SIG-M5 treated with dmso at 0.1 percent for 504 hours (cell line): ENCODE results near the gene DCXR.
A peak's percentile ranks its signal among the peaks of the same experiment; 100 is the strongest.

Source experiments
- DNase-seq: peaks from one replicate; lab custom pipeline; 2025; ENCODE audit not compliant: unreplicated experiment; lab: John Stamatoyannopoulos, UW

Gene DCXR

DNA sequence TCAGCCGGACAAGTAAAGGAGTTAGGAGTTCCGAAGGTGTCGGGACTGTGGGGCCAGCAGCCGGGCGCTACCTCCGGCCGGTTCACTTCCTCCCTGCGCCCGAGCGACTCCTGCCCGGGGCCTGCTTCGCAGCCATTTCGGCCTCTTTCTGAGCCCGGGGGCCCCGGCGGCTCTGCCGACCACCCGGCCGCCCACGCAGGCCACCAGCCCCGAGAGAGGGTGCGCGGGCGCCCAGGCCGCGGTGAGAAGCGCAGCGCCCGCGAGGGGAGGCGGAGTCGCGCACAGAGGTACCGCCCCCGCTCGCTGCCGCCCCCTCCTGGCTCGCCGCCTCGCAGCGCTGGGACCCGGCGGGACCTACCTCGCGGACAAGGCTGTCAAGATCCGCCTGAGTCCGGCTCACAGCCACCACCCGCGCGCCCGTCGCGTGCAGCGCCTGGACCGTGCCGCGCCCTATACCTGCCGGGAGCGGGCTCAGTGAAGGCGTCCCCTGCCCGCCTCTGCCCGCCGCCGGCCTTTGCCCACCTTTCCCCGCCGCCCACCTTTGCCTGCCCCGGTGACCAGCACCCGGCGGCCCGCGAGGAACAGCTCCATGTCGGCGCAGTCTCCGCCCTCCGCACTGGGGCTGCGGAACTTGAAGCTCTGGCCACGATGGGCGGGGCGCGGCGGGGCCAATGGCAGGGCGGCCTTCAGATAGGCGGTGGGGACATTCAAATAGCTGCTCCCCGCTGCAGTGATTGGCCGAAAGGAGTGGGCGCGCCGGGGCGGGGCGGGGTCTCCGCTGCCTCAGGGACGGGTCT lies at the start of gene DCXR:
Gene DCXR, minus strand, starts transcription at position 606 of the 797 bp plus-strand sequence. Its CDS starts 15 bp downstream, at position 591.
- peak; percentile 97 for DNase-seq

DNA sequence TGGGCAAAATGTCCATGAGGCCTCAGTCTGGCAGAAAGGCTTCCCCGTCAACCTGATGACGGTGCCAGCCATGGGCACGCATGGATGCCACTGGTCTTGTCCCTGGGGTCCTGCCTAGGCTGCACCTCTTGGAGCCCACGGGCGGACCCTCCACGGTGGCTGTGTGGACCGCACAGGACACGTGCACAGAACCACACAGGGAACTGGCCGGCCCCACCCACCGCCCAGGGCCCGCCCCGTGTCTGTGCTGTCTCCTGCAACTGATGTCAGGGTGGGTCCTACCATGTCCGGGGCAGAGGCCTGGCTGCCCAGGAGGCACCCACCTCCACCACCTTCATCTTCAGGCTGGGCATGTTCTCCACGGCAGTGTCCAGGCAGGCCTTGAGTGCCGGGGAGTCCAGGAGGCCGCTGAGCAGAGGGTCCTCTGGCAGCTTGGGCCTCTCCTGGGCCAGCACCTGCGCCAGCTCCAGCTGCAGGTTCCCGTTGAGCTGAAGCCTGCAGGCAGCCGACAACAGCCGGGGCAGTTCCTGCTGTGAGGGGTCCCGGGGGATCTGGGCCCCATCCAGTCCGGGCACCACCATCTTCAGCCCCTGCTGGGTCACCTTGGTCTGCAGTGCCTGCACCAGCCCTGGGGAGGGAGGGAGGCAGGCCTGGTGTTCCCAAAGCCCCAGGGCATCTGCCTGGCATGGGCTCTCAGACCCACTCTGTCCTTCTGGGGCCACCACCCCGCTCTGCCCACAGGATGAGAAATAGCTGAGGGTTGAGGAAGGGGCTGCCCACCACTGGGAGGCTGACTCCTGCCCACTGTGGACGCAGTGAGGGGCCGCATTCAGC lies 48.7 kb upstream of the DCXR start:
- no peak for DNase-seq

DNA sequence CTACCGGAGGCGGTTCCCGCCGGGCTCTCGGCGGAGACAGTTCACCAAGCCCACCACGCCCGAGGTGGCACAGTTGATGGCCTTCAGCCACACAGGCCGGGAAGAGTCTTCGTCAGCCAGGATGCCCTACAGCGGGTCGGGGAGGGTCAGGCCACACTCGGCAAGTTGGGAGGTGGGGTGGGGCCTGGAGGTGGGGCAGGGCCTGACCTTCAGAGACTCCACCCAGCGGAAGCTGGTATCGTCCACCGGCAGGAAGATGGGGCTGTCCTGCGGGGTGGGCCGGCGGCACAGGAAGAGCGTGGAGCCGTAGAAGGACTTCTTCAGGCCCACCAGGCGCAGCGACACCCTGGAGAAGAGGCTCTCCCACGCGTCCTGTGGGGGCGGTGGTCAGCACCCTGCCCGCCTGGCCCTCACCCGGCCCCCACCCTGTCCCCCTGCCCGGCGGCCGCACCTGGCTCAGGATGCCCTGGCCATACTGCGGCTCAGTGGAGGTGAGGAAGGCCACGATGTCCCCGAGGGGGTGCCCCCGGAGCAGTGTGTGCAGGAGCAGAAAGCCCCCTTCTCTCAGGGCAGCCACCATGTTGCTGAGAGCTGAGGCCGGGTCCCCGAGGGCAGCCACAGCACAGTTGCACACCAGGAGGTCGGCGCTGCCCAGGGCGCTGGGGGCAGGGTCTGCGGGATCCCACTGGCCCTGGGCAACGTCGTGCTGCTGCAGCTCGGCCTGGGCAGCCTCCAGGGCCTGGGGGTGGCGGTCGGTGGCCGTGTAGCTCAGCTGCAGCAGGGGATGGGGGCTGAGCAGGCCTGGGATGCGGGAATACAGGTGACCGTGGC lies 47.7 kb upstream of the DCXR start:
- DNase-seq = no peak

DNA sequence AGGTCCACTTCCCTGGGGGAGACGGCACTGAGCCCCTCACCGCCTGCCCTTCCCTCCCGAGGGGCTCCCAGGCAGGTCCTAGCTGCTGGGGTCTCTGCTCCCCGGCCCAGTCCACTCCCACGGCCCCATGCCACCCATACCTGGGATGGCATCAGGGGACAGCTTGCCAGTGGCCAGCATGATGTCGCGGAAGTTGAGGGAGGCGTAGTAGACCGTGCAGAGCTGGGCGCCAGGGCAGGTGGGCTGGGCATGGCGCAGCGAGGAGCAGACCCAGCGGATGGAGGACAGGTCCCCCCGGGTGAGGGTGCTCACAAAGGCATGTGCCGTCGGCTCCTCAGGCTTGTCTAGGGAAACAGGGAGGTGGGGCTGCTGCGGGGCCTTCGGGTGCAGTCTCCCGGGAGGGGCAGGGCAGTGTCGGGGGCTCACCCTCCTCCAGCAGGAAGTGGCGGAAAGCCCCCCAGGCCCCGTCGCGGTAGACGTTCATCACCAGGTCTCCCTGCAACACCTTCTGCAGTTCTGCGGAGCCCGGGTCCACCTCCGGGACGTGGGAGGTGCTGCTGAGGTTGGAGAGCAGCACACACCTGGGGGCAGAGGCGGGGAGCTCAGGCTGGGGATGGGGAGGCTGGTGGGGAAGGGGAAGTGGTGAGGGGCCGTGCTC lies 47.0 kb upstream of the DCXR start:
- no peak for DNase-seq

DNA sequence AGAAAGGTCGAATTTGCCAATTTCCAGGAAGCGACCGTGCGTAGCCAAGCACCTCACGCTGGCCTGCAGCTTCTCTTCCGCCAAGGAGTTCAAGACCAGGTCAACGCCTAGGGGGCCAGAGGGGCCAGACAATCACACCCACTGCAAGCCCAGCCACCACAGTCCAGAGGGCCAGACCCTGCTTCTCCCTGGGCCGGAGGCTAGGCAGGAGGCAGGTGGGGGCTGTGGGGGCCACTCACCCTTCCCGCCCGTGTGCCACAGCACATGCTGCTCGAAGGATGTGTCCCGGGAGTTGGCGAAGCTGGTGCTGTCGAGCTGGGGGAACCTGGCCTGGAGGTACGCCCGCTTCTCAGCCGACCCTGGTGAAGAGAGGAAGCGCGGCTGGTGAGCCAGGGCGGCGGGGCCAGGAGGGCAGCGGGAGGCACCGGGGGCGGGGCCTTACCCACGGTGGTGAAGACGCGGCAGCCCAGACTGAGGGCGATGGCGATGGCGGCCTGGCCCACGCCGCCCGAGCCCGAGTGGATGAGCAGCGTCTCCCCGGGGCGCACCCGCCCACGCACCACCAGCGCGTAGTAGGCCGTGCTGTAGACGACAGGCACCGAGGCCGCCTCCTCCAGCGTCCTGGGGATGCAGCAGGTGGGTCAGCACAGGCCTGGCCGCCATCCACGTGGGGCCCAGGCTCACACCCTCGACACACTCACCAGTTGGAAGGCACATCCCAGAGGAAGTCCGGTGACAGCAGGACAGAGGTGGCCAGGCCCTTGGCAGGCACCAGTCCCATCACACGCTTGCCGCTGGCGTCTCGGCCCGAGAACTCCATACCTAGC lies 46.2 kb upstream of the DCXR start:
- DNase-seq = no peak

DNA sequence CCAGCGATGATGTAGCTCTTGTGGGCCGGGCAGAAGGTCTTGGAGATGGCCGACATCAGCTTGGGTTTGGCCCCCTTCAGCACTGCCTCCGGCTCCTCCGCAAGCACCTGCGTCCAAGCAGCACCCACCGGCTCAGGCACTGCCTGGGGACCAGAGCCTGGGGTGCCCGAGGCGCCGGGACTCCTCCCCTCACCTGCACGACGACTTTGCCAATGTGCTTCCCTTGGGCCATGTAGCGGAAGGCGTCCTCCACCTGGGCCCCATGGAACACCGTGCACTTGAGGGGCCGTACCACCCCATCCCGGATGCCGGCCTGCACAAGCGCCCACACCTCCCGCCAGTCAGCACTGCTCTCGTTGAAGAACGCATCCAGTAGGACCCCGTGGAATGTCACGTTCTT lies 45.5 kb upstream of the DCXR start:
- DNase-seq = no peak

DNA sequence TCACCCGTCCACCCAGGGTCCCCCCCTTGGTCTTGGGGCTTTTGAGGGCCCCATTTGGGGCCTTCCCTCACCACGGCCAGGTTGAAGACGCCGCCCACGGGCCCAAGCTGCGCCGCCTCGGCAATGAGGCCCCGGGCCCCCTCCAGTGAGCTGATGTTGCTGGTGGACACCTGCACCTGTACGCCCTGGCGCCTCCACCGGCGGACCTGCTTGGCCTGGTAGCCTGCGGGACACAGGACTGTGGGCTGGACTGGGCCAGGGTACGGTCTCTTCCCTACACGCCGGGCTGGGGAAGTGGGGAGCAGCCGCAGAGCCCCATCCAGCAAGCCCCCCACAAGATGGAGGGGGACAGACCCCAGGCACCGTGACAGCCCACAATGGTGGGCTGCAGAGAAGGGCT lies 45.0 kb upstream of the DCXR start:
- DNase-seq = no peak

DNA sequence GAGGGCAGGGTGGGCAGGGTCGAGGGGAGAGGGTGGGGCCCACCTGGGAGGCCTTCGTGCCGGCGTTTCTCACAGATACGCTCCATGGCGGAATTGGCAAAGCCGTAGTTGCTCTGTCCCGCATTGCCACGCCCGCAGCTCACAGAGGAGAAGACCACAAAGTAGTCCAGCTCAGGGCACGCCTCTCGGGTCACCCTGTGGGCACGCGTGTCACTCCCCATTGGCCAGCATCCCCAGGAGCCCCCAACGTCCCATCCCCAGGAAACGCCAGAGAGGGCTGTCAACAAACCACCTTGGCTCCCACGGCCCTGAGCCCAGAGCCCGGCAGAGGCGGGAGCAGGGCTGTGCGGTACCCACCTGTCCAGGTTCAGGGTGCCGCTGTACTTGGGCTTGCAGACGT lies 44.5 kb upstream of the DCXR start:
- no peak for DNase-seq

DNA sequence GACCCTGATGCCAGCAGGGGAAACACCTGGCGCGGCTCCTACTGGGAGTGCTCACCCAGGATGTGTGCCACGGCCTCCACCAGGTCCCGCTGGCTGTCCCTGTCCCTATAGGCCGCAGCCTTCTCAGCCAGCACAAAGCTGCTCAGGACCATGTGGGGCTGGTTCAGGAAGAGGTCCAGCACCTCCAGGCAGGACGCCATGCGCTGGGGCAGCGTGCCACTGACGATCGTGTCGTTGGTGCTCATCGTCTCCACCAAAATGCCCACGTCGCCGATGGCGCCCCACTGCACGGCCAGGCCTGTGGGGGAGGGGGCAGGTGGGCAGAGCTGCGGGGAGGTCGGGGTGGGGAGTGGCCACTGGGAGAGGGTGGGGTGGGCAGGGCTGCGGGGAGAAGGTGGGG lies 44.0 kb upstream of the DCXR start:
- no peak for DNase-seq

DNA sequence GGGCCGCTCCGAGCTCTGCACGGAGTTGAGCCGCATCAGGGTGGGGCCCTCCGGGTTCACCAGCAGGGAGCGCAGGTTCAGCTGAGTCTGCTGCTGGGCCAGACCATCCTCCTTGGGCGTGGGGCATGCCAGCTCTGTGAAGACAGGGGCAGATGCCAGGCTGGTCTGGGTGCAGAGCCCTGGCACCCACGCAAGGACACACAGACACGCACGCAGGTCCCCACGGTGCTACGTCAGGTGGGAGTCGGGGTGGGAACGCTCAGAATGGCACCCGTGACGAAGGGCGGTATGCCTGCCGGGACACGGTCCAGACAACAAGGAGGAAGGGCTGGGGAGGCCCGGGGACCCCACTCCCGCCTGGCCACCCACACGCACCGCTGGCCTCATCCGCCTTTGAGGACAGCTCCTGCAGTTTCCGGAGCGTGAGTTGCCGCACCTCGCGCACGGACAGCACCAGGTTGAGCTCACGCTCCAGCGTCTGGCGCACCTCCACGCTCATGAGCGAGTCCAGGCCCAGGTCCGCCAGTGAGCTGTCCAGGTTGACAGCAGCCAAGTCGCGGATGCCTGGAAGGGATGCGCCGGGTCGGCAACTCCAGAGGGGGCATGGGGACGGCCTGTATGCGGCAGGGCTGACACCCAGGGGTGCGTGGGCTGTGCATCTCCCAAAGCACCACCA lies 43.4 kb upstream of the DCXR start:
- no peak for DNase-seq

DNA sequence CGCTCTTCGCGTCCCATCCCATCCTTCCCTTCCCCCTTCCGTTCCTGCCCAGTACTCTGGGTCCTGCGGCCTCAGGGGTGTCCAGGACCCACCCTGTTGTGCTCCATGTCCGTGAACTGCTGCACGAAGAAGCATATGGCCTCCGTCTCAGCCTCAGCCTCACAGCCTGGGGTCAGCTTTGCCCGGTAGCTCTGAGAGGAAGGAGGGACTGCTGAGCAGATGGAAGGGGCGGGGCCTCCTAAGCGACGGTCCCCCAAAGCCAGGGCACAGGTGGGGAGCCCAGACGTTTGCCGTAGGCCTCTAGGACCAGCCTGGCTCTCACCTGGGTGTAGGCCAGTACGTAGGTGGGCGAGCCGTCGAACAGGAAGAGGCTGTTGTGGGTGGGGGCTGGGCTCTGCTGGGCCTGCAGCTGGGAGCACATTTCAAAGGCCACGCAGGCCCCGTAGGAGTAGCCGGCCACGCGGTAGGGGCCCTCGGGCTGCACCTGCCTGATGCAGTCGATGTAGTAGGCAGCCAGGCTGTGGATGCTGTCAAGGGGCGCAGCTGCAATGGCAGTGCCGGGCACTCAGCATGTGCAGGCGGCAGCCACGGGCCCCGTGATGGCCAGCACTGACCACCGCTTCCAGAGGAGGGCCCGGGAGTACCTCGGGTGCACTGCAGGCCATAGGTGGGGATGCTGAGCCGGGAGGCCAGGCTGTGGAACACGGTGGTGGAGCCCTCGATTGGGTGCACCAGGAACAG lies 42.7 kb upstream of the DCXR start:
- DNase-seq = no peak

DNA sequence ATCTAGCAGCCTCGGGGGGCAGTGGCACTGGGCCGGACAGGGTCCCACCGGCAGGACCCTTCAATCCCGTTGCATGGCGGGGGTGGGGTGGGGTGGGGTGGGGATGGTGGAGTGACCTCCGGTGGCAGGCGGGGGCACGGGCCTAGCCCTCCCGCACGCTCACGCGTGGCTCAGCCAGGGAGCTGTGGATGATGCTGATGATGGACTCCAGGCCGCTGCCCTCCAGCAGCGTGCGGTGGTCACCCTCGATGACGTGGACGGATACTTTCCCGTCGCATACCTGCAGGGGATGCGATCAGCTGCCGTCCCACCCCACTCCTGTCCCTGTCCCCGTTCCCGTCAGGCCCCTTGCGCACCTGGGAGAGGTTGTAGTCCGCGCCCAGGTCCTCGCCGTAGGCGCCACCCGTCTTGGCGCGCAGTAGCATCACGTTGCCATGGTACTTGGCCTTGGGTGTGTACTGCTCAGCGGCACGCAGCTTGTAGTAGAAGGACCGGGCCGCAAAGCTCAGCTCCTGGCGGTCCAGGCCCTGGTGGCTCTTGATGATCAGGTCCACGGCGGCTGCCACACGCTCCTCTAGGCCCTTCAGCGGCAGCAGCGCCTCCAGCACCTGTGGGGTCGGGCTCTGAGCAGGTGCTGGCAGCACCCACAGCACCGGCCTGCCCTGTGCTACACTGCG lies 41.6 kb upstream of the DCXR start:
- no peak for DNase-seq

DNA sequence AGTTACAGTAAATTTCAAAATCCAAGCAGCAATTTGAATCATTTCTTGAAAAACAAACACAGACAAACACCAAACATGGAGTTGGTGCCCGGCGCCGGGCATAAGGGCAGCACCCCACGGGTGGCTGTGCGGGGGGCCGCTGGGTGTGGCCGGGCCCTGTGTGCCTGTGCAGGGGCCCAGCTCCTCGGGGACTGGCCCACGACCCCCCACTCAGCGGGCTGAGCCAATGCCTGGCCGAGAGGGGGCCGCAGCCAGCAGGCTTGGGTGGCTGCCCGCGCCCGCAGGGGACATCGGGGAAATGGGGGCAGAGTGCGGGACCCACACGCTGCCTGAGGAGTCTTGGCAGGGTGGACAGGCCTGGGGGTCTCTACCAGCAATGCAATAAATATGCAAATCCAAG lies 40.9 kb upstream of the DCXR start:
- no peak for DNase-seq

DNA sequence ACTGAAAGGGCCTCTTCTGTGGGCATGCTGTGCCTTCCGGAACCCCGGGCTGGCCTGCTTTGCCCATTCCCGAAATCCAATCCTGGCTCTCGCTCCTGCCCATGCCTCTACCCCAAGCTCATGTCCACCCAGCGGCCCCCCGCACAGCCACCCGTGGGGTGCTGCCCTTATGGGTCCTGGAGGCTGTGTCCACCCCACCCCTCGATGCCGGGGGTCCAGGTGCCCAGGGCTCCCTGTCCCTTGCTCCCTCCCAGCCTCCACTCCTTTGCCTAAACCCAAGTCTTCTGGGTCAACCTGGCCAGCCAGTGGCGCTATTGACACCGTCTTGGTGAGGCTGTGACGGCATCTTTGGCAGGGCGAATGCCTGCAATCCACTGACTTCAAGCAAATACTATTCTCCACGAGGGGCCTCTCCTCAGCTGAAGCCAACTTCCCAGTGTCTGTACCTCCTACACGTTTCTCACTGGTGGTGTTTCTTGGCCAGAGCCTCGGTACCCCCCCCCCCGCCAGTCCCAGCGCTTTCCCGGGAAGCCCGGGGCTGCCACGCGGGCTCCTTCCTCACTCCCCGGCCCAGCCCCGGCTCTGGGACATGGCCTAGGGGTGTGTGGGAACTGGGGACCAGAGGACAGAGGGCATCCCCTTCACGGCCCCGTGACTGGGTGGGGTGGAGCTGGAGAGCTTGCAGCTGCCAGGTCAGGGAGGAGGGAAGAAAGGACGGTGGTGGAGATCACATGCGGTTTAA lies 40.3 kb upstream of the DCXR start:
- no peak for DNase-seq

DNA sequence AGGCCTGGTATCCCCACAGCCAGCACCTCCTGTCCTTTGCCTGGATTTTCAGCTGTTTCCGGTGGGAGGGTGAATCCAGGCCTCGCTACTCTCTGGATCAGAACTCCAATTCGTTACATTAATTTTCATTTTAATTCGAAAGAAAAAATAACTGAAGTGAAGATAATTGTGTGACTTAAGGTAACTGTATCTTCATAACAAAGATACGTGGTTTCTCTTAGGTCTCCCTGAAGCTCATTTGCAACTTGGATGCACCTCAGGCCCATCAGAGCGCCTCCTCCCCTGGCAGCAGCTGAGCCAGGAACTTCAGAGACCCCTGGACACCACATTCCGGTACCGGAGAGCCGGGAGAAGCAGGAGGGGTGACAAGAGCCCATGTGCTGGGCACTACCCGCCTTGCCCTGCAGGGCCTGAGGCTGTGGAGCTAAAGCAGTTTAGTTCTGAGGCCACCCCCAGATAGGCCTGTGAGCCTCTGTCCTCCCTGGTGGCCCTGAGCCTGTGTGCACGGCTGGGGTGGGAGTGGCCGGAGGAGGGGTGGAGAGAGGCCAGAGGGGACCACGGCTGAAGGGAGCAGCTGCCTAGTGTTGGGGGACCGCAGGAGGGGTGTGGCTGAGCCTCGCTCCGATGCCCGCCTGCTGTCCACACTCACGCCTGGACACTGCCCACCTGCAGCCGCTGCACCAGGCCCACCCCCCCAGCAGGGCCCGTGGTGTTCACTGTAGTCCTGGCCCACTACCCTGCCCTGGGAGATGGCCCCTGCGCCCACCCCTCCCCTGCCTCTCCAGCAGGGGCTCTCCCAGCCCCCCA lies 39.5 kb upstream of the DCXR start:
- no peak for DNase-seq

DNA sequence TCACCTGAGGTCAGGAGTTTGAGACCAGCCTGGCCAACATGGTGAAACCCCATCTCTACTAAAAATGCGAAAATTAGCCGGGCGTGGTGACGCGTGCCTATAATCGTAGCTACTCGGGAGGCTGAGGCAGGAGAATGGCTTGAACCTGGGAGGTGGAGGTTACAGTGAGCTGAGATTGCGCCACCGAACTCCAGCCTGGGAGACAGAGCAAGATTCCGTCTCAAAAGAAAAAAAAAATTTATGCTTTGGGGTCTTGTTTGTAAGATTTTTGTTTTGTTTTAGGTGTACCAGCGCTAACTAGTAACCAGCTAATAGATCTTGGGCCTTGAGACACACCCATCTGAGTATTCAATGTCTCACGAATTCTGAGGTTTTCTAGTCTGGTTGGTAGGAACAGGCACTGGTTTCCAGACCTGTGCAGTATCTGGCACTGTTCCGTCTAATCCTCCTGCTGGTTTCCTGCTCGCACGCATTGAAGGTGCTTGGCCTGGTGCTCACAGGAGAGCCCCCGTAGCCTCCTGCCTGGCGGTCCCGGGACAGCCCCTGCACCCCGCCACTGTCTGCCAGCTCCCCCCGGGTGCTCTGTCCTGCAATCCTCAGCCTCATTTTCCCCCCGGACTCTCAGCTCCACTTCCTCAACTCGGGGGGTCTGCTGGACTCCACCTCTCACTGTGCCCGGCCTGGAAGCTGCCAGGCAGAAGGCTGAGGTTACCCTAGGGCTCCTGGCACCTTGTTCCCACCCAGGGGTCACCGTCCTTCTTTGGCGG lies 38.7 kb upstream of the DCXR start:
- DNase-seq = no peak
